ENCODE data around the gene CD300C.
A peak's percentile ranks its signal among the peaks of the same experiment; 100 is the strongest.

The CD300C gene

GRCh38 chr17:74545843-74546230, at the start of gene CD300C:
CD300C (minus strand) TSS chr17:74546115; CDS start chr17:74545782, 333 bp downstream.
- Mint-ChIP-seq H3K4me3 (no peak within 1 kb of the TSS), H3K27ac (no peak within 1 kb of the TSS), H3K9me3 (no peaks in the 10 kb centered on the region), H3K4me1 (no peaks in the 10 kb centered on the region), H3K36me3 (ENCODE audit: low read depth) (no peaks in the 10 kb centered on the region), H3K27me3 (ENCODE audit: low read depth) (peaks cover 17% of the 10 kb centered on the region)
- no peak for TF ChIP-seq CTCF (IDR thresholded peaks at IDR 0.05; ENCODE audit: unreplicated experiment in 3 of 3)

- peaks cover 60% of the 10 kb centered on the region for H3K27me3 Mint-ChIP-seq (ENCODE audit: low read depth)
- no peaks in the 10 kb centered on the region for H3K36me3 Mint-ChIP-seq (ENCODE audit: low read depth)
- no peaks in the 10 kb centered on the region for H3K9me3 Mint-ChIP-seq
- H3K4me3 Mint-ChIP-seq, result no peak overlapping the region
- TF ChIP-seq CTCF (IDR thresholded peaks at IDR 0.05; ENCODE audit: unreplicated experiment in 3 of 3), result no peak
- H3K27ac Mint-ChIP-seq, result no peak overlapping the region
- H3K4me1 Mint-ChIP-seq, result no peaks in the 10 kb centered on the region
Observed at GRCh38 chr17:74595037-74595750, 49.3 kb upstream of the CD300C start.

GRCh38 chr17:74592087-74592990, 46.4 kb upstream of the CD300C start, which contains the start of gene CD300LD:
CD300LD (minus strand) TSS chr17:74592283; CDS start chr17:74592202, 81 bp downstream.
- no peaks in the 10 kb centered on the region for H3K9me3 Mint-ChIP-seq
- TF ChIP-seq CTCF (IDR thresholded peaks at IDR 0.05; ENCODE audit: unreplicated experiment in 3 of 3), result no peak
- H3K4me1 Mint-ChIP-seq, result no peaks in the 10 kb centered on the region
- peaks cover 48% of the 10 kb centered on the region for H3K27me3 Mint-ChIP-seq (ENCODE audit: low read depth)
- no peak within 1 kb of the TSS for H3K4me3 Mint-ChIP-seq
- no peaks in the 10 kb centered on the region for H3K36me3 Mint-ChIP-seq (ENCODE audit: low read depth)
- H3K27ac Mint-ChIP-seq, result no peak within 1 kb of the TSS

- no peaks in the 10 kb centered on the region for H3K4me1 Mint-ChIP-seq
- no peak overlapping the region for H3K27ac Mint-ChIP-seq
- peaks cover 40% of the 10 kb centered on the region for H3K27me3 Mint-ChIP-seq (ENCODE audit: low read depth)
- TF ChIP-seq CTCF (IDR thresholded peaks at IDR 0.05; ENCODE audit: unreplicated experiment in 3 of 3), result no peak
- H3K36me3 Mint-ChIP-seq (ENCODE audit: low read depth), result no peaks in the 10 kb centered on the region
- H3K9me3 Mint-ChIP-seq, result no peaks in the 10 kb centered on the region
- no peak overlapping the region for H3K4me3 Mint-ChIP-seq
Observed at GRCh38 chr17:74591503-74591902, 45.6 kb upstream of the CD300C start.

GRCh38 chr17:74585711-74586110, 39.8 kb upstream of the CD300C start:
- H3K27ac Mint-ChIP-seq, result peak overlapping the region; percentile 24 to 58 (median 55)
- H3K9me3 Mint-ChIP-seq, result no peaks in the 10 kb centered on the region
- H3K4me1 Mint-ChIP-seq, result no peaks in the 10 kb centered on the region
- H3K27me3 Mint-ChIP-seq (ENCODE audit: low read depth), result peaks cover 14% of the 10 kb centered on the region
- no peaks in the 10 kb centered on the region for H3K36me3 Mint-ChIP-seq (ENCODE audit: low read depth)
- no peak for TF ChIP-seq CTCF (IDR thresholded peaks at IDR 0.05; ENCODE audit: unreplicated experiment in 3 of 3)
- no peak overlapping the region for H3K4me3 Mint-ChIP-seq
